ENCODE data around the gene DHFR2. TPM values are rescaled to one million over a fixed set of nuclear protein-coding genes. Genes with fewer than 3 reads are reported as not detected.

DHFR2 gene
- total and polyA plus RNA-seq, 2 donors (not counting 1 experiment from before 2014, with no cell fraction given): 0.91 to 8.1 TPM

DNA sequence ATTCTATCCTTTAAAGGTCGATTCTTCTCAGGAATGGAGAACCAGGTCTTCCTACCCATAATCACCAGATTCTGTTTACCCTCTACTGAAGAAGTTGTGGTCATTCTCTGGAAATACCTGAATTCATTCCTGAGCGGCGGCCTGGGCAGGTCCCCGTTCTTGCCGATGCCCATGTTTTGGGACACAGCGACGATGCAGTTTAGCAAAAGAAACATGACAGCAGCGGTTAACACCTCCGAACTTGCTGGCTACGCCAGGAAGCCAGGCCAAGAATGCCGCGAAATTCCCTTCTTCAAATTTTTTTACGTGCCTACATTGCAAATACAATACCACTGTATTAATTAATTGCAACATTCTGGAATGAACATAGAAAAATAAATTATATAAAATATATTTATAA, 1.4 kb downstream of the DHFR2 start:
- Mint-ChIP-seq H3K4me3 (no peak overlapping the region), H3K27me3 (no peaks in the 10 kb centered on the region), H3K9me3 (ENCODE audit: insufficient read depth) (no peaks in the 10 kb centered on the region), H3K27ac (no peak overlapping the region), H3K4me1 (peaks cover 39% of the 10 kb centered on the region)
- DNase-seq: no peak
- Histone ChIP-seq H3K9me3 (ENCODE audit: control extremely low read depth in 1 of 3, control insufficient read depth in 2 of 3, insufficient read depth in 1 of 3, low read length in 2 of 3) (no peaks in the 10 kb centered on the region), H3K27ac (ENCODE audit: low read length in 2 of 2) (no peak overlapping the region), H3K27me3 (replicated peaks in 1 of 4; ENCODE audit: control extremely low read depth in 1 of 4, control insufficient read depth in 3 of 4, insufficient read depth in 4 of 4, low read length in 3 of 4) (no peaks in the 10 kb centered on the region), H3K4me2 (replicated peaks; ENCODE audit: low read depth, low read length, poor library complexity, severe bottlenecking) (no peak overlapping the region), H4K20me1 (ENCODE audit: control insufficient read depth, insufficient read depth, low read length, poor library complexity, severe bottlenecking) (no peaks in the 10 kb centered on the region), H2AFZ (ENCODE audit: insufficient read depth, low read depth, low read length, poor library complexity, severe bottlenecking) (no peak overlapping the region), H3K9ac (ENCODE audit: low read length) (no peak overlapping the region), H3K36me3 (replicated peaks in 1 of 2; ENCODE audit: control extremely low read depth in 1 of 2, control insufficient read depth in 1 of 2, extremely low read depth in 1 of 2, insufficient read depth in 2 of 2, low read length in 1 of 2) (peaks cover 3 to 13% of the 10 kb centered on the region in 2 experiments), H3K79me2 (ENCODE audit: control insufficient read depth, insufficient read depth, low read length) (peaks cover 41% of the 10 kb centered on the region), H3K4me3 (ENCODE audit: control extremely low read depth in 1 of 5, extremely low read depth in 1 of 5, insufficient read depth in 1 of 5, low read depth in 2 of 5, low read length in 4 of 5) (no peak overlapping the region), H3K4me1 (ENCODE audit: control insufficient read depth in 2 of 2, insufficient read depth in 2 of 2, low read length in 2 of 2) (peaks cover 18 to 25% of the 10 kb centered on the region in 2 donors)
- TF ChIP-seq, protein P1, sequence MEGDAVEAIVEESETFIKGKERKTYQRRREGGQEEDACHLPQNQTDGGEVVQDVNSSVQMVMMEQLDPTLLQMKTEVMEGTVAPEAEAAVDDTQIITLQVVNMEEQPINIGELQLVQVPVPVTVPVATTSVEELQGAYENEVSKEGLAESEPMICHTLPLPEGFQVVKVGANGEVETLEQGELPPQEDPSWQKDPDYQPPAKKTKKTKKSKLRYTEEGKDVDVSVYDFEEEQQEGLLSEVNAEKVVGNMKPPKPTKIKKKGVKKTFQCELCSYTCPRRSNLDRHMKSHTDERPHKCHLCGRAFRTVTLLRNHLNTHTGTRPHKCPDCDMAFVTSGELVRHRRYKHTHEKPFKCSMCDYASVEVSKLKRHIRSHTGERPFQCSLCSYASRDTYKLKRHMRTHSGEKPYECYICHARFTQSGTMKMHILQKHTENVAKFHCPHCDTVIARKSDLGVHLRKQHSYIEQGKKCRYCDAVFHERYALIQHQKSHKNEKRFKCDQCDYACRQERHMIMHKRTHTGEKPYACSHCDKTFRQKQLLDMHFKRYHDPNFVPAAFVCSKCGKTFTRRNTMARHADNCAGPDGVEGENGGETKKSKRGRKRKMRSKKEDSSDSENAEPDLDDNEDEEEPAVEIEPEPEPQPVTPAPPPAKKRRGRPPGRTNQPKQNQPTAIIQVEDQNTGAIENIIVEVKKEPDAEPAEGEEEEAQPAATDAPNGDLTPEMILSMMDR (IDR thresholded peaks at IDR 0.05): no peak
- TF ChIP-seq EZH2 (IDR thresholded peaks at IDR 0.05; ENCODE audit: borderline replicate concordance, insufficient read depth, low read depth, low read length, poor library complexity, severe bottlenecking): no peak
- intact Hi-C loops (cut with micrococcal nuclease): no loop called here
- POLR2A ChIA-PET: no interaction called here
- CTCF ChIA-PET: interaction anchor here (2.8 kb wide), 1 partner anchor 58 kb away, joined by 11 read pairs; no protein-coding TSS in a partner anchor
- ATAC-seq (ENCODE audit: low read depth): no peak
- WGBS (ENCODE audit: insufficient coverage): 98% methylated on average over 10 of the region's 13 CpGs

DNA sequence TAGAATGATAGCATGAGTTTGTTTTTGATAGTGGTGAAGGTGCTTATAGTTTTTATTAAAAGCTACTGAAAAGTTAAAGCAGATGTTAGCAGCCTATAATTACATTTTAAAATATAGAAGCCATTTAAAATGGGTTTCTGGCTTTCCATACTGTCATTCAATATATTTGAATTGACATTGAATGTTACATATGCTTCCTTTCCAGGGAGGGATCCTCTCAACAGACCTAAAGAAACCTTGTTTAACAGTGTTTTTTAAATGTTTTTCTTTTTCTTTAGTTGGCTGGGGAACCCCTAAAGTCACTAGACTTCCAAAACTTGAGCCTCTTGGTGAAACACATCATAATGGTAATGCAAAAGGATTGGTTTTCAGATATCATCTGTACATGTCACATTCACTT, 12.2 kb downstream of the DHFR2 start:
- Histone ChIP-seq H3K4me1 (ENCODE audit: control insufficient read depth in 2 of 2, insufficient read depth in 2 of 2, low read length in 2 of 2) (no peaks in the 10 kb centered on the region), H3K4me3 (ENCODE audit: control extremely low read depth in 1 of 5, extremely low read depth in 1 of 5, insufficient read depth in 1 of 5, low read depth in 2 of 5, low read length in 4 of 5) (no peak overlapping the region), H3K27ac (ENCODE audit: low read length in 2 of 2) (no peak overlapping the region), H3K9ac (ENCODE audit: low read length) (no peak overlapping the region), H4K20me1 (ENCODE audit: control insufficient read depth, insufficient read depth, low read length, poor library complexity, severe bottlenecking) (no peaks in the 10 kb centered on the region), H3K79me2 (ENCODE audit: control insufficient read depth, insufficient read depth, low read length) (no peaks in the 10 kb centered on the region), H3K36me3 (replicated peaks in 1 of 2; ENCODE audit: control extremely low read depth in 1 of 2, control insufficient read depth in 1 of 2, extremely low read depth in 1 of 2, insufficient read depth in 2 of 2, low read length in 1 of 2) (no peaks in the 10 kb centered on the region), H2AFZ (ENCODE audit: insufficient read depth, low read depth, low read length, poor library complexity, severe bottlenecking) (no peak overlapping the region), H3K27me3 (replicated peaks in 1 of 4; ENCODE audit: control extremely low read depth in 1 of 4, control insufficient read depth in 3 of 4, insufficient read depth in 4 of 4, low read length in 3 of 4) (no peaks in the 10 kb centered on the region), H3K9me3 (ENCODE audit: control extremely low read depth in 1 of 3, control insufficient read depth in 2 of 3, insufficient read depth in 1 of 3, low read length in 2 of 3) (no peaks in the 10 kb centered on the region), H3K4me2 (replicated peaks; ENCODE audit: low read depth, low read length, poor library complexity, severe bottlenecking) (no peak overlapping the region)
- TF ChIP-seq EZH2 (IDR thresholded peaks at IDR 0.05; ENCODE audit: borderline replicate concordance, insufficient read depth, low read depth, low read length, poor library complexity, severe bottlenecking): no peak
- TF ChIP-seq, protein P1 (IDR thresholded peaks at IDR 0.05): no peak
- DNase-seq (no peak), ATAC-seq (ENCODE audit: low read depth) (no peak)
- ChIA-PET CTCF (interaction anchor here (0.7 kb wide), 2 partner anchors 39 to 77 kb away, joined by 3 to 4 read pairs; no protein-coding TSS in a partner anchor), POLR2A (no interaction called here)
- intact Hi-C loops (cut with micrococcal nuclease): no loop called here
- Mint-ChIP-seq H3K27me3 (no peaks in the 10 kb centered on the region), H3K27ac (no peak overlapping the region), H3K4me1 (no peaks in the 10 kb centered on the region), H3K4me3 (no peak overlapping the region), H3K9me3 (ENCODE audit: insufficient read depth) (no peaks in the 10 kb centered on the region)
